HepG2 (cell line): ENCODE data around the gene ATG3.

Experiments
- CTCF ChIP-seq: sonication (generic); formaldehyde crosslinking; IDR thresholded peaks from 2 replicates; pipeline ENCODE4 v1.5.0; 2020; ENCODE audit warnings: mild to moderate bottlenecking, missing genetic modification reagents, moderate library complexity
- MYC ChIP-seq: sonication (generic); formaldehyde crosslinking; IDR thresholded peaks from 2 replicates; pipeline ENCODE4 v1.9.0; 2021; ENCODE audit warnings: missing genetic modification reagents, borderline replicate concordance
- PBX3 ChIP-seq: sonication (generic); formaldehyde crosslinking; IDR thresholded peaks from 2 replicates; pipeline ENCODE4 v1.8.1; 2023; ENCODE audit warnings: missing genetic modification reagents, inconsistent platforms, borderline replicate concordance
- RELA ChIP-seq: sonication (generic); formaldehyde crosslinking; IDR thresholded peaks from 2 replicates; pipeline ENCODE4 v1.4.0; 2020; ENCODE audit warnings: missing genetic modification reagents
- TAF1 ChIP-seq: sonication (generic); formaldehyde crosslinking; IDR thresholded peaks from 2 replicates; pipeline ENCODE4 v1.4.0; 2020; ENCODE audit warnings: missing genetic modification reagents

- TF ChIP-seq MYC (CRISPR knock-in tag) (no peak), CTCF (CRISPR knock-in tag) (no peak), TAF1 (CRISPR knock-in tag) (no peak), RELA (CRISPR knock-in tag) (no peak), PBX3 (no peak)
Observed at GRCh38 chr3:112557976-112558375, 3.8 kb downstream of the ATG3 start.
